SHP77 (cell line): ENCODE data around the gene NDUFV2.
A peak's percentile ranks its signal among the peaks of the same experiment; 100 is the strongest.

Source experiments
- DNase-seq, 2 experiments: peaks; one replicate each; lab custom pipeline; 2025; lab: John Stamatoyannopoulos, UW

The NDUFV2 gene

DNA sequence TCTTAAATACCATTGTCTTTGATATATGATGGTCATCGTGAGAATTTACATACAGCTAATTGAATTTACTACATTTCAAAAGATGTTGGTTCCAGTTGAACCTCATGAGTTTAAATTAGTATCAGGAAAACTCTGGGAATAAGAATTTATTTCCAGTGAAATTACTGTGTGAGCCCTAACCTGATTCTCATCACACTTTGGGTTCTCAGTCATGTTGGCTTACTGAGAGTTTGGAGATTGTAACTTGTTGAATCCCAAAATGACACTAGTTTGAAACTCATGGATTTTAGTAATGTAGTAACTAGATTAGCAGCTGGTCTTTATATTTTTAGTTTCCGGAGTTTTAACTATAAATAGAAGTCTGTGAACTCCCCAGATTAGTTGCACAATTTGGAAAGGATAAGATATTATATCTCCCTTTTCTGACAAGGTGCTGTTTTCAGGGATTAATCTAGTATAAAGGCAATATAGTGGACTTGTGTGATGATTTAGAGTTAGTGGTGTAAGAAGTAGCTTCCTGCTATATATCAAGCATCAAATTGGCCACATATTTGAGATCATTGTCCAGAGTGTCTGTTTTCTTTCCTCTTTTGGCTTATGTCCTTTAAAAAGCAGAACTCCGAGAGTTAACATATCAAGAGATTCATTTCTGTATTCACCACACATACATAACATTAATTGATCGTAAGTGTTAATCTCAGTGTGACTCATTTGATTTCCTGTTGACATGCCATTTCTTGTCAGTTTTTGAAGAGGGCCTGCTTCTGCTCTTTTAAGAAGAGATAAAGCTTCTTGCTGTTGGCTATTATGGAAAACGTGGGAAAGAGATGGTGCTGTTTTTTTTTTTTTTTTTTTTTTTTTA lies 15.7 kb downstream of the NDUFV2 start:
- DNase-seq: no peak

DNA sequence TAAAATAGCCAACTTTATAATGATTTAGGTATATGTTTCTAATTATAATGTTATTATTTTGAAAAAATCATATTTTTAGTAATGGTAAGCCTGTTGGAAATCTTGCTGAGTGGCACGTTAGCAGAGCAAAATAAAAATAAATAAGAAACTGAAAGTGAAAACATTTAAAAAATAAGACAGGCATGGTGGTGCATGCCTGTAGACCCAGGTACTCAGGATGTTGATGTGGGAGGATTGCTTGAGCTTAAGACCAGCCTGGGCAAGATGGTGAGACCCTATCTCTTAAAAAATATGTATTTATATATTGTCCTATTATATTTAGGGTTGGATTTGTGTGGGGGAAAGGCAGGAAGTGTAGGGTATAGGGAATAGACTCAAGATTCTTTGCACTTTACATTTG lies 18.3 kb downstream of the NDUFV2 start:
- DNase-seq: no peak

DNA sequence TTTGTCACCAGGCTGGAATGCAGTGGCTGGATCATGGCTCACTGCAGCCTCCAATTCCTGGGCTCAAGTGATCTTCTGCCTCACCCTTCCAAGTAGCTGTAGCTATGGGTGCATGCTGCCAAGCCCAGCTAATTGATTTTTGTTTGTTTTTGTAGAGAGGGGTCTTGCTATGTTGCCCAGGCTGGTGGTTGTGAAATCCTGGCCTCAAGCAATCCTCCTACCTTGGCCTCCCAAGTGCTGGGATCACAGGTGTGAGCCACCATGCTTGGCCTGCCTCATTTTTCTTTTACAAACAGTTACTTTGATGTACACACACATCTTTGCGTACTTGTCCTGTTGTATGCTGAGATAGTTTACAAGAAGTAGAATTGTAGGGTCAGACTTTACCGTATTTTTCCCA lies 21.0 kb downstream of the NDUFV2 start:
- no peak for DNase-seq

DNA sequence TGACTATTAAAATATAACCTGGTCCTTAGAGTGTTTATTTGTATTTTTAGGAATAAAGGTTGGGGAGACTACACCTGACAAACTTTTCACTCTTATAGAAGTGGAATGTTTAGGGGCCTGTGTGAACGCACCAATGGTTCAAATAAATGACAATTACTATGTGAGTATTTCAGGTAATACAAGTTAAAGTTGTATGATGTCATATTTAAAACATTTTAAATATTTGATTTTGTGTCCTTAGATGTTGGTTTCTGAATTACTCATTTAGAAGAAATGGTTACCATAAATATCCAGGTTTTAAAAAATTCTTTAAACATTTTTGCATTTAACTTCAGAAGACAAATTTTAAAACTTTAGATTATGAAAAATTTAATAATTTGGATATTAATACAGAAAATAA lies 22.3 kb downstream of the NDUFV2 start:
- no peak for DNase-seq

DNA sequence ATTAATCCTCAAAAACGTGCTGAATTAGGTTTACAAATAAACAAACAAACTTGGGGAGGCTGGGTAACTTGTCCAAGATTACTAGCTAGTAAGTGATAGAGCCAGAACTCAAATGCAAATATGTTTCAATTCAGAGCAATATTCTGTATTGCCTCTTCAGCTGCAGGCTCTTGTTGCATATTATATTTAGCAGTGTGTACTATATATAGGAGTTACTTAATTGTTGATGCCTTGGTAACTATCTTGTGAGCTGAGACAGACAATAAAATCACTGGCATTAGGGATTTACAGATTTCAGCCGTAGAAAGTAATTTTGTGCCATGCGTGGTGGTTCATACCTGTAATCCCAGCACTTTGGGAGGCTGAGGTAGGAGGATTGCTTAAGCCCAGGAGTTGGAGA lies 23.8 kb downstream of the NDUFV2 start:
- no peak for DNase-seq

DNA sequence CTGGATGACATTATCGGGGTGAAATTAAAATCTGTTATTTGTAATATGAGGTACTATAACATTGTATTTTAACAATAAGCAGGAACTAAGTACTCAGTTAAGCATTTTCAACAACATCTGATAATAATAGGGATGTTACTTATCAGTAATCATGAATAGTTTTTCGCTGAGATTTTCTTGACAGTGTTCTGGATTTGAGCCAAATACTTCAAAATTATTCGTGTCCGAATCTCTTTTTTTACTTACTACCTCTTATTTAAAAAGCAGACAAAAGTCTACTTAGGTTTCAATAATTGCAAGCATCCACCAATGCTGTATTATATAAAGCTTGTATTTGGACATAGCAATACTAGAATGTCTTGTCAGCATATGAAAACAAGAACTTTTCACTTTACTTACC lies 27.7 kb downstream of the NDUFV2 start:
- no peak for DNase-seq

DNA sequence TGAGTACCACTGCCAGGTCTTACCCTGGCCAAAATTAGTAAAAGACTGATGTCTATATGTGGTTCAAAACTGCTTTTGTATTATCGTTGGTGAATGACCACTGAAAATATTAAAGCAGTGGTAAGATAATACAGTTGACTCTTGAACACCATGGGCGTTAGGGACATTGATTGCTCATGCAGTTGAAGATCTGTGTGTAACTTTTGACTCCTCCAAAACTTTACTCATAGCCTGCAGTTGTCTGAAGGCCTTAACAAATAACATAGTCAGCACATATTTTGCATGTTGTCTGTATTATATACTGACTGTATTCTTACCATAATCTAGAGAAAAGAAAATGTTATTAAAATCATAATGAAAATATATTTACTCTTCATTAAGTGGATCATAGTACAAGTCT lies 28.3 kb downstream of the NDUFV2 start:
- DNase-seq: no peak

DNA sequence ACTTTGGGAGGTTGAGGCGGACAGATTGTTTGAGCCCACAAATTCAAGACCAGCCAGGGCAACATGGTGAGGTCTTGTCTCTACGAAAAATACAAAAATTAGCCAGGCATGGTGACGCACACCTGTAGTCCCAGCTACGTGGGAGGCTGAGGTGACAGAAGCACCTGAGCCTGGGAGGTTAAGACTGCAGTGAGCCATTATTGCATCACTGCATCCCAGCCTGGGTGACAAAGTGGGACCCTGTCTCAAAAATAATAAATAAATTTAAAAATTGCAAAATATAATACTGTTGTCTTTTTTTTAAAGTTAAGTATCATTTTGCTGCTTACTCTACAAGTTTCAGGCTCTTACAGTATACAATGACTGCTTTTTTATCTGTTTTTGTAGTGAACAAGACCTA lies 30.1 kb downstream of the NDUFV2 start:
- no peak for DNase-seq

DNA sequence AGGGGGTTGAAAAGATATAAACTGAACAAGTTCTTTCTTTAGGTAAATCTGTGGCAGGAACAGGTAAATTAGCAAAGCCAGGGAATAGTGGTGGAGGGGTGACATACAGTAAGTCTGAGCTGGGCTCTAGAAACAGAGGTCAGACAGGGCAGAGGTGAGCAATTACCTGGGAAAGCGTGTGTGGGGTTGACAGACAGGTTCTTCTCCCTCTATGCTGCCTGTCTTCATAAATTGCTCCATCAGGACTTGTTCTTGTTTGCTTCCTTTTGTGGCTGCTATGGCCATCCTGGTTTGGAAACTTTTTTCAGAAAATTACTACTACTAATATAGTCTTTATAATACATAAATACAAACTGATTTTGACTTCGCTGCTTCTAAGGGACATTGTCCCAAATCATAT lies 30.7 kb downstream of the NDUFV2 start:
- DNase-seq: no peak

DNA sequence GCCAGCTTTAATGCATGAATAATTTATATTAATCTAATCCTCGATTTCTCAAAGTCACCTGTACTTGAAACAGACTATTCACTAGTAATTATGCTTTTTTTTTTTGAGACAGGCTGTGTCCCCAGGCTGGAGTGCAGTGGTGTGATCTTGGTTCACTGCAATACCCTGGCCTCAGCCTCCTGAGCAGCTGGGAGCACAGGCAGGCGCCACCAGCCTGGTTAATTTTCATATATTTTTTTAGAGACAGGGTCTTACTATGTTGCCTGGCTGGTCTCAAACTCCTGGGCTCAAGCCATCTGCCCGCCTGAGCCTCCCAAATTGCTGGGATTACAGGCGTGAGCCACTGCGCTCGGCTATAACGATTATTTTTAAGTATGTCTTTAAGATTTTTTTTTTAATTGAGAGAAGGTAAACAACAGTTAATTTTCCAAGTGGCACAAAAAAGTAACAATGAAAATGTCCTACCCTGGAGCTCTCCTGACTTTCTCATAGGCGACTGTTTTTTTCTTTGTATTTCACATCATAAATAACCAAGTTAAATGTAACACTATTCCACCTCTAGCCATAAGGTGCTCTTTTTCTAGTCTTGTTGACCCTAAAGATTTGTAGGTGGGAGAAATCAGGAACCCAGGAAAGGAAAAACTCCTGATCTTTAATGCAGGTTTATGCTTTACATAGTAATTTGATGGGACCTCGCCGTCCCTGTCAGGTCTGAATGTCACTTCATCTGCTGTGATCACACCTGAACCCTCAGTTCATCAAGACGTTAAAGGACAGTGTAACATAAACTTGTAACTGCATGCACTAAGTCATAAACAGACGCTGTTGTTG lies 32.8 kb downstream of the NDUFV2 start:
- DNase-seq: no peak

DNA sequence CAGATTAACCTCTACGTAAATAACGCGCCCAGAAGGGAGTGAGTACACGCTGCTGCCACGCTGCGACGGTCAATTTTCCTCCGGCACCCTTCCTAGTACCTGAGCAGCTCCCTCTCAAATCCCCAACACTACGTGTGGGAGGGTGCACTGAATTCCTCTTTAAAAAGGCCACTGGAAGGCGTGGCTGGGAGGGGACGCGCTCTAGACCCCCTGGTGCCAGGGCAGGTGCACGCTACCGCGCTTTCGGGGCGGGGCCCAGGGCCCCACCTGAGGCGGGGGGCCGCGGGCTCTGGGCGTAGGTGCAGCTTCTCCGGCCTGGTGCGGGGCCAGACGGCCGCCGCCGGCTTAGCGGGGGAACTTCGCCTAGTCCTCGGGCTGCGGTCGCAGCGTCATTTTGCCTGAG lies 33.4 kb downstream of the NDUFV2 start:
- peak; percentile 37 to 47 for DNase-seq

DNA sequence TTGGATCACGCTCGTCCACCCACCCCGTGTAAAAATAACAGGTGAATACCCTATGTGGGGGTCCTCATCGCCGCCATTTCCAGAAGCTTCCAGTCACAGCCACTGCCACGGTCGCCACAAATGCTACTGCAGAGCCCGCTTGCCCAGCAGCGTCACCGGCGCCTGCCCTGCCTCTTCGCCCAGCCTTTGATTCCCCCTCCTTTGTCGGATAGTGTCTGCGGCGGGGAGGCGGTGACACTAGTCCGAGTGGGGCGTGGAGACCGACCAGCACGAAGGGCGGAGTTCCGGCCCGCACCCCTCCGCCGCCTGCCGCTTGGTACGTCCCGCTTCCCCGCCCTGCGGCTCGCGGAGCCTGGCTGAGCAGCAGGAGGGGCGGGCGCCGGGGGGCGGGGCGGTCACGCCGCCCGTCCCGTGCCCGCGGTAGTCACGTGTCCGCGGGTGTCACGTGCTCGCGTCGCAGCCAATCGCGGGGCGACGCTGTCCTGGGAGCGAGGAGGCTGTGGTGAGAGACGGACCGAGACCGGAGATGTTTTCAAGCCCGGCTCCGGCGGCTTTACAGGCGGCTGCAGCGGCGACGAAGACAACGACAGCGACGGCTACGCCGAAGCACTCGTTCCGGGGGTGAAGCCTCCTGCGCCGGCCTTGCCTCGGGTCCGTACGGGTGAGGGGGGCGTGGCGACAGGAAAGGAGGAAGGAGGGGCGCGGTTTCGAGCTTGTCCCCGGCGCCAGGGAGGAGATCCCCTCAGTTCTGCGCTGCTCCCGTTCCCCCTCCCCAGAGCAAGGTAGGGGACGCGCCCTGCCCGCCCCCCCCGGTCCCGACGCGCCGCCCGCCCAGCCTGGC lies 34.0 kb downstream of the NDUFV2 start, which contains the start of gene ANKRD12:
ANKRD12 (plus strand) TSS at position 467 of the 841 bp plus-strand sequence. CDS start 45,652 bp downstream, outside the sequence.
- DNase-seq: peak; percentile 81 to 91

DNA sequence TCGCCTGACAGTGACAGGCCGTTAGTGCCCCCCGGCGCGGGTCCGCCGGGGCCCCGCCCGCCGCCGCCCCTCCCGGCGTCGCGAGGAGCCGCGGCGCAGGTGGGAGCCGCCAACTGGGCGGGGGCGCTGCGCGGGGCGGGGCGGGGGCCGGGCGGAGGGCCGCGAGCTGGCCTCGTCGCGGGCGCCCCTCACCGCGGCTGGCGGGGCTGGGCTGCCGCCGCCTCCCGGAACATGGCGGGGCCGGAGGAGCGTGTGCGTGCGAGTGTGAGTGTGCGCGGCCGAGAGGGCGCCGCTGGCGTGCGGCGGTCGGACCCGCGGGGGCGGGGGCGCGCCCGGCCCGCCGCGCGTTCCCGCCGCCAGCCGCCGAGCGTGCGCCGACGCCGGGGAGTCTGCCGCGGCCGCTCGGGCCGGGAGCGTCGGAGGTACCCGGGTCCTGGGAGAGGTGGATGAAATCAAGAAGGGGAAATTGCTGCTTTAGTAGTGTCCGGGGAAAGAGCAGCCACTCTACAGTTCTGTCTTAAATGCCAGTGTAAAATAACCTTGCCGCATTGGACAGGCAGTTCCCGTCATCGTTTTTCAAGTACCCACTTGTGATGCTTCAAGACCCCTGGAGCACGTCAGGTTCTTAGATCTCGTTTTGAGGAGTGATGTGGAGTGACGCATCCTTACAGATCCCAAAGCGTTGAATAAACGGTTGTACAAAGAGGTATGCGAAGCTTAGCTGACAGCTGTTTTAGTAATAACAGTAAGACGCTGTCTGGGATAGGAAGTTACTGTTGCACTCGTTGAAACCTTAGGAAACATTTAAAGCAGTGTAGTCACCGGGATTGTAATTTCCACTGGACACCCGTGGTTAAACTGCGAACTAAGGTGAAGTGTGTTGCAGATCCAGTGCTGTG lies 34.9 kb downstream of the NDUFV2 start:
- DNase-seq: peak; percentile 39 to 61

DNA sequence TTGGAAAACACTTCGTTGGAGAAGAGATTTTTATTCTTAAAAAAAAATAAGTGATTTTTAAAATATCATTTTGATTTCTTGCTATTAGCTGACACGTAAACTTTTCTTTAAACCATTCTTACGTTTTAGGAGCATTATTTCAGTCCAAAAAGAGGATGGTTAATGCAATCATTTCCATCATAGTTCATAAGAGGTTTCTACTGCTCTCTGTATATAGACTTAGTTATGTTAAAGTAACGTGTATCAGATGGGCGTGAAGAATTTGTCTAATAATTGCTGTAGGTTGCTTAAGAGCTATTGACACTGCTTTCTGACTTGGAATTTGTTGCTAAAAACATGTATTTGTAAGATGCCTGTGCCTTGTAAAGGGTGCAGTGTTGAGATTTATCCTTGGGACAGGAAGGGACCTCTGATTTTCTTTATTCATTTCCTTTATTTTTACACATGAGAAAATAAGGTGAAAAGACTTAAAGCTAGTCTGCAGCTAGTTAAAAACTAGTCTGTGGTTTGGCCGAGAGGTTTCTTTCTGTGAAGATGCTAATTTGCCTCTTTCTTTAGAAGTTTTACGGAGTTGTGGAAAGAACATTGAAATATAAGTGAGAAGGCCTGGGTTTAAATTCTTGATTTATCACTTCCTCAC lies 37.0 kb downstream of the NDUFV2 start:
- no peak for DNase-seq

DNA sequence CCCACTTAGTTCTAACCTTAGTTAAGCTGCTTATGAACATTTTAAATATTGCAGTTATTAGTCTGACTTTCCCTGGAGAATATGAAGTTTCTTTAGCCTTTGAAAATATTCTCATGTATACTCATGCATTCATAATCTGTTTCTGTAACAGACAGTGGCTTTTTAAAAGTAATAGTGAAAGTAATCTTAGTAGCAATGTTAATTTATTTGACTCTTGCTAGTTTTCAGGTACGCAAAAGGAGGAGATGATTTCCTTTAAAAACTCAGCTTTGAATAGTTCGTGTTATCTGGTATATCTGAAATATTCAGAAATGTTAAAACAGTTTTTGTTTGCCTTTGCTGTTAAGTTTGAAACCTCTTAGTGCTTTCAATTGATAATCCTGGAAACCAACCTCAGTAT lies 37.9 kb downstream of the NDUFV2 start:
- no peak for DNase-seq

DNA sequence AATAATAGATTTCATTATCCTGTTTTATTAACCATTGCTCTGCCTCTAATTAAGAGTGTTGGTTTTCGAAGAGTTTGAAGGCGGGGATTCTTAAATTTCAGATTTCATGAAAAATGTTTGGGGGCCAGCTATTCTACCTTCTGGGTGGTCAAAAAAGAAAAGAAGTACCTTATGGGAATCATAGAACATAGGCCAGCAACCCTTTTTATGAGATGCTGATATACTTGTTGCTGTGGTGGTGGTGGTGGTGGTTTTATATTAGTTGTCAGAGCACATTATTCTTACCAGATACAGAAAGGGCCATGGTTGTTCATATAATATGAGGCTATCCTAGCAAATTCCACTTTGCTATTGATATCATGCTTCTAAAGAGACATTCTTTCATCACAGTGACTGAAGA lies 38.5 kb downstream of the NDUFV2 start:
- no peak for DNase-seq

DNA sequence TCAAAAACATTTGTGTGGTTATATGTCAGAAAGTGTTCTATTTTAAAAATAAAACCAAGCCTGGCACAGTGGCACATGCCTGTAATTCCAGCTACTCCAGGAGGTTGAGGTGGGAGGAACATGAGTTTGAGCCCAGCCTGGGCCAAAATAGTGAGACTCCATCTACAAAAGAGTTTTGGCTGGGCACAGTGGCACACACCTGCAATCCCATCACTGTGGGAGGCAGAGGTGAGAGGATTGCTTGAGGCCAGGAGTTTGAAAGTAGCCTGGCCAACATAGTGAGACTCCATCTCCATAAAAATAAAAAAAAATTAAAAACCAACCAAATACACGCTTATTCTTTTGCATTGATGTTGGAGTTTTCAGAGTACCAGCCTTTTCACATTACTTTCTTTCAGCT lies 43.7 kb downstream of the NDUFV2 start:
- no peak for DNase-seq

DNA sequence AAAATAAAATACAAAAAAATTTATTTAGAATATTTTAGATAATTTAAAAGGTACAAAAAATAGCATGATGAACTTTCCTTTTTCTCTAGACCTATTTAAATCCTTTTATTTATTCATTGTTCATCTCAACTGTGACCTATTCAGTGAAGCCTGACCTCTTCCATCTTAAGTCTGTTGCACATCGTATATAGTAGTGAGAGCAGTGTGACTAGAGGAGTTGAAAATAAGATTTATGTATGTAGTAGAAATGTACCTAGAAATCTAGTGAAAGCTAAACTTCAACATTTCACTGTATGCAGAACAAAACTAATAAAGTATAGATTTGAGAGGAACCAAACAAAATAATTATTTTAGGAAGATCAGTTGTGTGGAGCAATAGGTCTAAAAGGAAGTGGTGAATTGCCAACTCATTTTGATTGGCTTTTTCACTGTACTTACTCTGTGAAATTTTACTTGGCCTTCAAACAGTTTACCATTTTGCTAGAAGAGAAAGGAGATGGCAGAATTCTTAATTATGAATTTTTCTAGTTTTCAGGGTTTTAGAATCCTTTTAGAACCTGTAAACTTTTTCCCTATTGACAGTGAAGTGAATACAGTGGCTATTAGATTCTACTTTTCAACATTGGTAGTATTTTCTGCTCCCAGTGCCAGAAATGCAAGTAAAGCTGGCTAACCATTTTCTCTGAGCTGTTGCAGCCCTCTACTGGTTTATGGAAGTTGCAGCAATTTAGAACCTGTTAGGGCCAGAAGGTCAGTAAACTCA lies 45.1 kb downstream of the NDUFV2 start:
- peak in 1 of 2 experiments; percentile 16 for DNase-seq

DNA sequence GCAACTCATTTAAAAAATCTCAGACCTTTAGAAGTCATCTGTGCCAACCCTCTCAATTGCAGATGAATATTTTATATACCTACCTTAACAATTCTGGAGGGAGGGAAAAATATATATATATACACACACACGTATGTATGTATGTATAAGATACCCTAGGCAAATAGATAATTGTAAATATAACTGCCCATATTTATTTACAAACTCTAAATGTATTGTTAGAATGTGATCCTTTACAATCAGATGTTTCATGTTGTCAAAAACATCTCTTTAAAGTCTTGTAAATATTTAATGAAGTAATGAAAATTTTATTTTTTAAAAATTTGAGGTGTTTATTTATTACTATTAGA lies 45.7 kb downstream of the NDUFV2 start:
- DNase-seq: no peak

DNA sequence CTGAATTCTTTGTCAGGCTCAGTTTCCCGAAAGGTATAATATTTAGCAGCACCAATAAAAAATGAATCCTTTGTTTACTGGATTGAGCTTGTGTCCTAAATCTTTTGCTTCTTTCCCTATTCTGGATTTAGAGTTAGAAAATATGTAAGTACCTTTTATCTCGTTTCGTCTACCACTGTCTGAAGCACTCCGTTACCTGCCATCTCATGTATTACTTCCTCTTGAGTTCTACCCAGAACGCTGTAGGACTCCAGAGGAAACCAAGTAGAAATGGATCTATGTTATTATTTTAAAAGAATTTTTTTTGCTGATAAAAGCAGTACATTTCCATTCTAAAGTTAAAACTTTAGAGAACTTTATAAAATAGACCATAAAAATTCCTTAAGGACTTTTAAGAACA lies 47.6 kb downstream of the NDUFV2 start:
- DNase-seq: no peak
